Parietal lobe (tissue), 1 donor: ENCODE results near the gene RAB6D. TPM values are rescaled to one million over a fixed set of nuclear protein-coding genes. Genes with fewer than 3 reads are reported as not detected.

Source experiments
- total RNA-seq: library from RNA; depleted of rRNA; stranded (reverse); fragments of >200 nt; gene quantifications from one replicate; pipeline ENCODE4 v1.2.3, GENCODE V29; 2014

RAB6D gene
- 0.31 TPM for total RNA-seq

DNA sequence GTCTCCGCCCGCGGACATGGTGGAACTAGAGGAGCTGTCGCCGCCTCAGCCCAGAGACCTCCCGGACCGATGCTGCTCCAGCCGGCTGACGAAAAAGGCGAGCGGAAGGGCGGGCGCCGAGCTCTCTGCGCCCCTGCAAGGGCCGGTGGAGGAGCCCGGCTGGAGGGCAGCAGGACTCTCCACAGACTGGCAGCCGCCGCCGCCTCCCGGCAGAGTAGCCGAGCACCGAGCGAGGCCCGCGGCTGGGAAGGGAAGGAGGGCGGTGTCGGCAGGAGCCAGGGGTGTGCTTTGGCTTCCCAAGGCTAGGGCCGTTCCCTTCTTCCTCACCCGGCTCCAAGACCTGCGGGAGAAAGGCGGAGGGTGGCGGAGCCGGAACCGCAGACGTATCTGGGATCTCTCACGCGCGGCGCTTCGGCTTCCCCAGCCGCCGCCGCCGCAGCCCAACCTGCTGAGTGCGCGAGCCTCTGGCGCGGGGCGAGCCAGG, at the start of gene RAB6D:
TSS of gene RAB6D (minus strand) at position 466 of the 484 bp plus-strand sequence. CDS start at position 18, 448 bp downstream.

Other genes with a start within 250 kb of the RAB6D start
- gene POTEE, start 154.6 kb downstream of the RAB6D start, total RNA-seq = under 0.01 TPM
- not detected for gene TUBA3D, start 112.0 kb upstream of the RAB6D start, total RNA-seq
- gene MZT2A, start 128.2 kb upstream of the RAB6D start, total RNA-seq = 47.0 TPM
- gene CCDC74A, start 163.7 kb upstream of the RAB6D start, total RNA-seq = 7.2 TPM